H1 (cell line): ENCODE data around the gene ACAT2.

Experiments used
- BRCA1 ChIP-seq: IDR thresholded peaks from 2 replicates; pipeline ENCODE4 v1.6.1; 2012; ENCODE audit warnings: low read depth, low read length, improper control_type of control experiment
- CBX5 ChIP-seq: fragments of 300-800, 300-1000 bp; sonication (generic); IDR thresholded peaks from 2 replicates; pipeline ENCODE4 v1.7.1; 2016; ENCODE audit warnings: antibody characterized with exemption, low read length, low read depth
- CHD2 ChIP-seq: IDR thresholded peaks from 2 replicates; pipeline ENCODE4 v1.6.1; 2012; ENCODE audit warnings: low read length, improper control_type of control experiment
- CREB1 ChIP-seq: IDR thresholded peaks from 2 replicates; pipeline ENCODE4 v1.6.1; 2012; ENCODE audit warnings: inconsistent platforms
- EZH2 ChIP-seq: fragments of 200-600 bp; sonication (generic); IDR thresholded peaks from 2 replicates; pipeline ENCODE4 v1.7.1; 2012; ENCODE audit warnings: low read depth, mild to moderate bottlenecking, moderate library complexity, low read length, inconsistent platforms; ENCODE audit not compliant: severe bottlenecking
- NRF1 ChIP-seq: IDR thresholded peaks from 2 replicates; pipeline ENCODE4 v1.6.1; 2011; ENCODE audit warnings: mild to moderate bottlenecking, low read depth, low read length, improper control_type of control experiment
- RAD21 ChIP-seq, 2 experiments: IDR thresholded peaks in 1 of 2; conservative IDR thresholded peaks in 1 of 2; 2 replicates each; pipeline ENCODE4 v1.6.1; 2011; ENCODE audit warnings: low read depth in 2 of 2, low read length in 2 of 2, improper control_type of control experiment in 1 of 2, inconsistent platforms in 1 of 2, mild to moderate bottlenecking in 1 of 2, moderate library complexity in 1 of 2
- TCF12 ChIP-seq: IDR thresholded peaks from 2 replicates; pipeline ENCODE4 v1.6.1; 2011; ENCODE audit warnings: low read depth, mild to moderate bottlenecking, low read length
- YY1 ChIP-seq: IDR thresholded peaks from 2 replicates; pipeline ENCODE4 v1.6.1; 2011; ENCODE audit warnings: low read depth, mild to moderate bottlenecking, low read length
- TF ChIP-seq, protein P1 (sequence below): IDR thresholded peaks from 2 replicates; pipeline ENCODE4 v1.6.1; 2011; ENCODE audit warnings: low read length, improper control_type of control experiment
- TF ChIP-seq, protein P2 (sequence below), 3 experiments: IDR thresholded peaks; 1 replicate in 2 of 3; 2 replicates in 1 of 3; pipeline versions ENCODE4 v1.5.1 to v1.6.1; 2011; ENCODE audit warnings: low read length in 3 of 3, mild to moderate bottlenecking in 3 of 3, inconsistent platforms in 2 of 3, low read depth in 1 of 3, moderate library complexity in 1 of 3; ENCODE audit not compliant: insufficient read depth in 1 of 3; ENCODE audit errors: control extremely low read depth in 1 of 3

DNA sequence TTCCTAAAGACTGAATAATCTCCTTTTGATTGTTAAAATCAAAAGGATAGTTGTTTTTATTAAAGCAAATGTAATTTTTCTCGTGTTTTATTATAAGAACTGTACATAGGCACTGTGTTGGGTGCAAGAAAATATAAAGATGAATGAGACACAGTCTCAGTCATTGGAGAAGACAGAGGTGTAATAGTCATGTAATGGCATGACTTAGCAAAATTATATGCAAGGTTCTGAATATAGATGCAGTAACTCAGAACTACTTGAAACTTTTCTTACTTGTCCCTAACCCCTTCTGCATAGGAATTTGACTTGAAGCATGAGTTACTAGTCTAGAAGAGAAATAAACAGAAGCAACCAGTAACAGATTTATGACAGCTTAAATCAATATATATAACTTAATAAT lies 19.7 kb upstream of the ACAT2 start:
- TF ChIP-seq EZH2: no peak
- no peak for TF ChIP-seq CHD2
- TF ChIP-seq CREB1: no peak
- no peak for TF ChIP-seq RAD21 (IDR thresholded peaks at IDR 0.05 in 1 of 2, conservative IDR thresholded peaks at IDR 0.05 in 1 of 2; ENCODE audit: low read depth in 2 of 2, low read length in 2 of 2)
- TF ChIP-seq TCF12: no peak
- TF ChIP-seq NRF1: no peak
- TF ChIP-seq YY1: no peak
- TF ChIP-seq, protein P1, sequence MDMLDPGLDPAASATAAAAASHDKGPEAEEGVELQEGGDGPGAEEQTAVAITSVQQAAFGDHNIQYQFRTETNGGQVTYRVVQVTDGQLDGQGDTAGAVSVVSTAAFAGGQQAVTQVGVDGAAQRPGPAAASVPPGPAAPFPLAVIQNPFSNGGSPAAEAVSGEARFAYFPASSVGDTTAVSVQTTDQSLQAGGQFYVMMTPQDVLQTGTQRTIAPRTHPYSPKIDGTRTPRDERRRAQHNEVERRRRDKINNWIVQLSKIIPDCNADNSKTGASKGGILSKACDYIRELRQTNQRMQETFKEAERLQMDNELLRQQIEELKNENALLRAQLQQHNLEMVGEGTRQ: no peak
- TF ChIP-seq, protein P2, sequence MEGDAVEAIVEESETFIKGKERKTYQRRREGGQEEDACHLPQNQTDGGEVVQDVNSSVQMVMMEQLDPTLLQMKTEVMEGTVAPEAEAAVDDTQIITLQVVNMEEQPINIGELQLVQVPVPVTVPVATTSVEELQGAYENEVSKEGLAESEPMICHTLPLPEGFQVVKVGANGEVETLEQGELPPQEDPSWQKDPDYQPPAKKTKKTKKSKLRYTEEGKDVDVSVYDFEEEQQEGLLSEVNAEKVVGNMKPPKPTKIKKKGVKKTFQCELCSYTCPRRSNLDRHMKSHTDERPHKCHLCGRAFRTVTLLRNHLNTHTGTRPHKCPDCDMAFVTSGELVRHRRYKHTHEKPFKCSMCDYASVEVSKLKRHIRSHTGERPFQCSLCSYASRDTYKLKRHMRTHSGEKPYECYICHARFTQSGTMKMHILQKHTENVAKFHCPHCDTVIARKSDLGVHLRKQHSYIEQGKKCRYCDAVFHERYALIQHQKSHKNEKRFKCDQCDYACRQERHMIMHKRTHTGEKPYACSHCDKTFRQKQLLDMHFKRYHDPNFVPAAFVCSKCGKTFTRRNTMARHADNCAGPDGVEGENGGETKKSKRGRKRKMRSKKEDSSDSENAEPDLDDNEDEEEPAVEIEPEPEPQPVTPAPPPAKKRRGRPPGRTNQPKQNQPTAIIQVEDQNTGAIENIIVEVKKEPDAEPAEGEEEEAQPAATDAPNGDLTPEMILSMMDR (IDR thresholded peaks at IDR 0.05; ENCODE audit: control extremely low read depth in 1 of 3, insufficient read depth in 1 of 3, low read depth in 1 of 3, low read length in 3 of 3): no peak
- no peak for TF ChIP-seq CBX5
- no peak for TF ChIP-seq BRCA1
